B cell (primary cell): ENCODE data around the gene DUS2. TPM values are rescaled to one million over a fixed set of nuclear protein-coding genes. Genes with fewer than 3 reads are reported as not detected.
A peak's percentile ranks its signal among the peaks of the same experiment; 100 is the strongest.

Experiments
- ATAC-seq: fragments of 200-7000 bp; cut with Tn5 transposase; one replicate; pipeline ENCODE4 v1.10.0; 2021; ENCODE audit warnings: low read depth, mild to moderate bottlenecking, moderate number of reproducible peaks, moderate library complexity
- CTCF ChIA-PET: fragments of 350-600 bp; sonication (Branson Sonifier 250); formaldehyde crosslinking; loops from one replicate; lab custom pipeline; 2021; ENCODE audit warnings: antibody characterized with exemption, inconsistent platforms; lab: Charles Lee
- POLR2A ChIA-PET: fragments of 350-600 bp; sonication (Branson Sonifier 250); formaldehyde crosslinking; loops from one replicate; lab custom pipeline; 2021; ENCODE audit warnings: antibody characterized with exemption; lab: Charles Lee
- DNase-seq: peaks from one replicate; pipeline ENCODE4 v3.0.0; 2013
- H2AFZ ChIP-seq: 2 replicates; pipeline ENCODE4 v1.6.1; 2012; ENCODE audit warnings: mild to moderate bottlenecking, low read depth, low read length; ENCODE audit not compliant: insufficient read depth, poor library complexity, severe bottlenecking
- H3K27ac ChIP-seq, 2 donors: 1 replicate in 1 of 2; 2 replicates in 1 of 2; pipeline ENCODE4 v1.5.1; 2012 to 2013; ENCODE audit warnings: low read length in 2 of 2, mild to moderate bottlenecking in 2 of 2, moderate library complexity in 1 of 2
- H3K27me3 ChIP-seq, 4 experiments: fragments of 200-600 bp in 1 of 4; sonication (generic) in 1 of 4; replicated peaks in 1 of 4; 1 replicate in 2 of 4; 2 replicates in 2 of 4; pipeline versions ENCODE4 v1.6.1 to v1.7.0; 2013 to 2016; ENCODE audit warnings: low read length in 3 of 4, mild to moderate bottlenecking in 2 of 4, mixed read lengths in 1 of 4, moderate library complexity in 1 of 4; ENCODE audit not compliant: insufficient read depth in 4 of 4, control insufficient read depth in 3 of 4; ENCODE audit errors: control extremely low read depth in 1 of 4
- H3K36me3 ChIP-seq, 2 experiments: replicated peaks in 1 of 2; 1 replicate in 1 of 2; 2 replicates in 1 of 2; pipeline versions ENCODE4 v1.6.1 to v1.7.1; 2013; ENCODE audit warnings: low read length in 1 of 2; ENCODE audit not compliant: insufficient read depth in 2 of 2, control insufficient read depth in 1 of 2; ENCODE audit errors: control extremely low read depth in 1 of 2, extremely low read depth in 1 of 2
- H3K4me1 ChIP-seq, 2 donors: fragments of 200-600 bp in 1 of 2; sonication (generic) in 1 of 2; 1 replicate in 1 of 2; 2 replicates in 1 of 2; pipeline versions ENCODE4 v1.5.1 to v1.6.1; 2013 to 2017; ENCODE audit warnings: low read length in 2 of 2; ENCODE audit not compliant: control insufficient read depth in 2 of 2, insufficient read depth in 2 of 2
- H3K4me2 ChIP-seq: replicated peaks from 2 replicates; pipeline ENCODE3; 2012; ENCODE audit warnings: mild to moderate bottlenecking, low read depth, low read length; ENCODE audit not compliant: poor library complexity, severe bottlenecking
- H3K4me3 ChIP-seq, 5 experiments: fragments of 200-600 bp in 1 of 5; sonication (generic) in 1 of 5; 1 replicate in 3 of 5; 2 replicates in 2 of 5; pipeline versions ENCODE4 v1.5.1 to v1.7.0; 2011 to 2016; ENCODE audit warnings: low read length in 4 of 5, mild to moderate bottlenecking in 4 of 5, low read depth in 2 of 5, control low read depth in 1 of 5, moderate library complexity in 1 of 5; ENCODE audit not compliant: insufficient read depth in 1 of 5; ENCODE audit errors: control extremely low read depth in 1 of 5, extremely low read depth in 1 of 5
- H3K79me2 ChIP-seq: fragments of 200-600 bp; sonication (generic); one replicate; pipeline ENCODE4 v1.6.0; 2016; ENCODE audit warnings: low read length; ENCODE audit not compliant: control insufficient read depth, insufficient read depth
- H3K9ac ChIP-seq: fragments of 200-600 bp; sonication (generic); 2 replicates; pipeline ENCODE4 v1.6.1; 2017; ENCODE audit warnings: mild to moderate bottlenecking, low read length, moderate library complexity
- H3K9me3 ChIP-seq, 3 donors: one replicate each; pipeline versions ENCODE4 v1.6.1 to v1.7.1; 2013; ENCODE audit warnings: low read length in 2 of 3; ENCODE audit not compliant: control insufficient read depth in 2 of 3, insufficient read depth in 1 of 3; ENCODE audit errors: control extremely low read depth in 1 of 3
- H4K20me1 ChIP-seq: 2 replicates; pipeline ENCODE4 v1.6.0; 2012; ENCODE audit warnings: mild to moderate bottlenecking, low read length; ENCODE audit not compliant: insufficient read depth, control insufficient read depth, poor library complexity, severe bottlenecking
- H3K27ac Mint-ChIP-seq: one replicate; pipeline ENCODE4 v1.8.0; 2021; ENCODE audit warnings: mixed read lengths
- H3K27me3 Mint-ChIP-seq: one replicate; pipeline ENCODE4 v1.8.0; 2021; ENCODE audit warnings: mixed read lengths
- H3K4me1 Mint-ChIP-seq: one replicate; pipeline ENCODE4 v1.8.0; 2021; ENCODE audit warnings: mixed read lengths
- H3K4me3 Mint-ChIP-seq: one replicate; pipeline ENCODE4 v1.8.0; 2021; ENCODE audit warnings: mixed read lengths
- H3K9me3 Mint-ChIP-seq: one replicate; pipeline ENCODE4 v1.8.0; 2022; ENCODE audit warnings: mixed read lengths; ENCODE audit not compliant: insufficient read depth
- CTCF ChIP-seq: fragments of 200-600 bp; IDR thresholded peaks from one replicate; pipeline ENCODE4 v1.8.0; 2022; ENCODE audit warnings: antibody characterized with exemption, mild to moderate bottlenecking
- EZH2 ChIP-seq: IDR thresholded peaks from 2 replicates; pipeline ENCODE4 v1.6.1; 2012; ENCODE audit warnings: borderline replicate concordance, low read depth, mild to moderate bottlenecking, moderate library complexity, low read length; ENCODE audit not compliant: insufficient read depth, poor library complexity, severe bottlenecking
- WGBS: methylation state at CpG from one replicate; pipeline ENCODE4 v1.1.5; 2013; ENCODE audit warnings: missing lambda C conversion rate; ENCODE audit not compliant: insufficient coverage; 5-methylcytosine and 5-hydroxymethylcytosine counted together
- intact Hi-C: fragments of 100-400 bp; cut with micrococcal nuclease; formaldehyde crosslinking; loops from one replicate; pipeline ENCODE4 v1.10.0; 2022
- polyA plus RNA-seq: library from polyadenylated mRNA; depleted of rRNA; stranded (reverse); fragments of >200 nt; gene quantifications from 2 replicates; pipeline ENCODE4 v1.2.3, GENCODE V29; 2012
- total RNA-seq, 2 donors: library from RNA; stranded (reverse); fragments of 120-200 nt in 1 of 2; gene quantifications; 1 replicate in 1 of 2; 2 replicates in 1 of 2; pipeline versions ENCODE4 v1.2.3 to v1.2.4, GENCODE V29; 2013 to 2022

The DUS2 gene
- total and polyA plus RNA-seq, 2 donors (not counting 1 experiment from before 2014, with no cell fraction given): 61.1 to 93.0 TPM

- peaks cover 3% of the 10 kb centered on the region for H3K4me1 Mint-ChIP-seq
- DNase-seq (no peak), ATAC-seq (no peak)
- Histone ChIP-seq H2AFZ (no peak overlapping the region), H3K79me2 (no peaks in the 10 kb centered on the region), H3K9me3 (no peaks in the 10 kb centered on the region), H3K4me1 (peaks cover 0 to 6% of the 10 kb centered on the region in 2 donors), H3K4me2 (no peak overlapping the region), H4K20me1 (no peaks in the 10 kb centered on the region), H3K9ac (no peak overlapping the region), H3K27ac (no peak overlapping the region), H3K36me3 (no peaks in the 10 kb centered on the region), H3K4me3 (no peak overlapping the region), H3K27me3 (peaks cover 0 to 1% (median 0%) of the 10 kb centered on the region in 4 experiments)
- H3K27ac Mint-ChIP-seq: peak overlapping the region; percentile 26
- no peaks in the 10 kb centered on the region for H3K27me3 Mint-ChIP-seq
- intact Hi-C loops: no loop called here
- H3K4me3 Mint-ChIP-seq: no peak overlapping the region
- 79% methylated on average over 12 of the region's 14 CpGs for WGBS
- no peaks in the 10 kb centered on the region for H3K9me3 Mint-ChIP-seq
- CTCF ChIA-PET: no interaction called here
- TF ChIP-seq CTCF: no peak
- no peak for TF ChIP-seq EZH2
- POLR2A ChIA-PET: interaction anchor here (0.7 kb wide), 1 partner anchor 162 kb away, joined by 3 read pairs; no protein-coding TSS in a partner anchor
Measured at GRCh38 chr16:67975321-67976105, 47.6 kb upstream of the DUS2 start.

- DNase-seq: no peak
- no peaks in the 10 kb centered on the region for H3K27me3 Mint-ChIP-seq
- H2AFZ ChIP-seq: no peak overlapping the region
- H3K9ac ChIP-seq: no peak overlapping the region
- peaks cover 3% of the 10 kb centered on the region for H3K4me1 Mint-ChIP-seq
- H3K4me1 ChIP-seq: peaks cover 0 to 6% of the 10 kb centered on the region in 2 donors
- H3K79me2 ChIP-seq: no peaks in the 10 kb centered on the region
- 83% methylated on average over 2 of the region's 2 CpGs for WGBS
- ChIA-PET POLR2A (no interaction called here), CTCF (no interaction called here)
- H4K20me1 ChIP-seq: no peaks in the 10 kb centered on the region
- no peak overlapping the region for H3K27ac ChIP-seq
- no peak overlapping the region for H3K27ac Mint-ChIP-seq
- no peak overlapping the region for H3K4me3 Mint-ChIP-seq
- H3K4me2 ChIP-seq: no peak overlapping the region
- intact Hi-C loops: no loop called here
- no peak overlapping the region for H3K4me3 ChIP-seq
- no peaks in the 10 kb centered on the region for H3K36me3 ChIP-seq
- ATAC-seq: no peak
- TF ChIP-seq EZH2 (no peak), CTCF (no peak)
- peaks cover 0 to 3% (median 0%) of the 10 kb centered on the region in 4 experiments for H3K27me3 ChIP-seq
- H3K9me3 ChIP-seq: no peaks in the 10 kb centered on the region
- no peaks in the 10 kb centered on the region for H3K9me3 Mint-ChIP-seq
Measured at GRCh38 chr16:67976205-67976604, 46.9 kb upstream of the DUS2 start.
